A673 (cell line): ENCODE data around the gene JUNB. TPM values are rescaled to one million over a fixed set of nuclear protein-coding genes. Genes with fewer than 3 reads are reported as not detected.

Experiments
- BruUV-seq: library from RNA; stranded (reverse); fragments of 400-500 nt; replicated peaks from 2 replicates; lab custom pipeline; 2021; lab: Mats Ljungman, UMichigan
- CTCF ChIA-PET: fragments of 300-600 bp; sonication (Branson Sonifier 250); formaldehyde crosslinking; loops from one replicate; lab custom pipeline; 2022; ENCODE audit warnings: antibody characterized with exemption; lab: Charles Lee
- POLR2A ChIA-PET: fragments of 300-600 bp; sonication (Branson Sonifier 250); formaldehyde crosslinking; loops from one replicate; lab custom pipeline; 2022; ENCODE audit warnings: antibody characterized with exemption; ENCODE audit not compliant: low non-redundant PET; lab: Charles Lee
- DNase-seq: peaks from one replicate; pipeline ENCODE4 v3.0.0-alpha.2; 2015; ENCODE audit warnings: low spot score
- H3K27ac ChIP-seq: fragments of 200-600 bp; sonication (generic); 2 replicates; pipeline ENCODE4 v1.5.1; 2016; ENCODE audit warnings: mixed run types, low read depth, mild to moderate bottlenecking, mixed read lengths, antibody characterized with exemption, low read length; ENCODE audit not compliant: poor library complexity, severe bottlenecking
- H3K27me3 ChIP-seq: fragments of 200-600 bp; sonication (generic); replicated peaks from 2 replicates; pipeline ENCODE4 v1.6.1; 2017; ENCODE audit warnings: mixed run types, low read depth, mild to moderate bottlenecking, mixed read lengths, antibody characterized with exemption, low read length; ENCODE audit not compliant: insufficient read depth, poor library complexity
- H3K36me3 ChIP-seq: fragments of 200-600 bp; sonication (generic); 2 replicates; pipeline ENCODE4 v1.6.1; 2016; ENCODE audit warnings: mixed run types, mild to moderate bottlenecking, mixed read lengths, antibody characterized with exemption, low read length; ENCODE audit not compliant: insufficient read depth, poor library complexity, severe bottlenecking
- H3K4me1 ChIP-seq: fragments of 200-600 bp; sonication (generic); 2 replicates; pipeline ENCODE4 v1.6.1; 2017; ENCODE audit warnings: mixed run types, mild to moderate bottlenecking, mixed read lengths, antibody characterized with exemption, low read length; ENCODE audit not compliant: insufficient read depth, poor library complexity, severe bottlenecking
- H3K4me3 ChIP-seq: fragments of 200-600 bp; sonication (generic); 2 replicates; pipeline ENCODE4 v1.5.1; 2016; ENCODE audit warnings: low read depth, mixed run types, mild to moderate bottlenecking, mixed read lengths, low read length; ENCODE audit not compliant: poor library complexity, severe bottlenecking
- H3K9me3 ChIP-seq: fragments of 200-600 bp; sonication (generic); 2 replicates; pipeline ENCODE4 v1.6.1; 2016; ENCODE audit warnings: mixed run types, low read depth, mild to moderate bottlenecking, mixed read lengths, antibody characterized with exemption, low read length; ENCODE audit not compliant: poor library complexity, severe bottlenecking
- EZH2 ChIP-seq: fragments of 200-600 bp; sonication (generic); IDR thresholded peaks from 2 replicates; pipeline ENCODE4 v1.6.1; 2017; ENCODE audit warnings: borderline replicate concordance, low read depth, mild to moderate bottlenecking, mixed read lengths, antibody characterized with exemption, low read length; ENCODE audit not compliant: poor library complexity, severe bottlenecking
- intact Hi-C: fragments of 100-400 bp; cut with micrococcal nuclease; formaldehyde crosslinking; loops from one replicate; pipeline ENCODE4 v1.10.0; 2022; ENCODE audit not compliant: unreplicated experiment
- total RNA-seq: library from RNA; stranded (reverse); gene quantifications from 2 replicates; pipeline ENCODE4 v1.2.3, GENCODE V29; 2021
- TF ChIP-seq, protein P1 (sequence below): fragments of 300-800, 200-600 bp; sonication (generic); conservative IDR thresholded peaks from 2 replicates; pipeline ENCODE4 v1.5.1; 2017; ENCODE audit warnings: low read depth, mild to moderate bottlenecking, antibody characterized with exemption, low read length, moderate library complexity, mixed read lengths

The JUNB gene
- total RNA-seq, 1 experiment from 2014 or later = 27.7 TPM

DNA sequence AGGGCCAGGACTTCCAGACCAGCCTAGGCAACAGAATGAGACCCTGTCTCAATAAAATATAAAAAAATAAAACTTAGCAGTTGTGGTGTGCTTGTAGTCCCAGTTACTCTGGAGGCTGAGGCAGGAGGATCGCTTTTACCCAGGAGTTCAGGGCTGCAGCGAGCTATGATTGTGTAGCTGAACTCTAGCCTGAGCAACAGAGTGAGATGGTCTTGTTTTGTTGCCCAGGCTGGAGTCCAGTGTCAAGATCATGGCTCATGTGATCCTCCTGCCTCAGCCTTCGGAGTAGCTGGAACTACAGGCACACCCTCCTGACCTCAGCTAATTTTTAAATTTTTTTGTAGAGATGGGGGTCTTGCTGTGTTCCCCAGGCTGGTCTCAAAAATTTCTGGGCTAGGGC lies 4.3 kb upstream of the JUNB start:
- H3K36me3 ChIP-seq = no peaks in the 10 kb centered on the region
- no peaks in the 10 kb centered on the region for H3K27me3 ChIP-seq
- no peak overlapping the region for H3K4me3 ChIP-seq
- no TSS peak for BruUV-seq
- ChIA-PET CTCF (no interaction called here), POLR2A (interaction anchor here (0.5 kb wide), 1 partner anchor 1011 kb away, joined by 3 read pairs; no protein-coding TSS in a partner anchor)
- peak overlapping the region; percentile 96 for H3K27ac ChIP-seq
- H3K4me1 ChIP-seq = peaks cover 56% of the 10 kb centered on the region
- no peak for DNase-seq
- no peaks in the 10 kb centered on the region for H3K9me3 ChIP-seq
- TF ChIP-seq, protein P1, sequence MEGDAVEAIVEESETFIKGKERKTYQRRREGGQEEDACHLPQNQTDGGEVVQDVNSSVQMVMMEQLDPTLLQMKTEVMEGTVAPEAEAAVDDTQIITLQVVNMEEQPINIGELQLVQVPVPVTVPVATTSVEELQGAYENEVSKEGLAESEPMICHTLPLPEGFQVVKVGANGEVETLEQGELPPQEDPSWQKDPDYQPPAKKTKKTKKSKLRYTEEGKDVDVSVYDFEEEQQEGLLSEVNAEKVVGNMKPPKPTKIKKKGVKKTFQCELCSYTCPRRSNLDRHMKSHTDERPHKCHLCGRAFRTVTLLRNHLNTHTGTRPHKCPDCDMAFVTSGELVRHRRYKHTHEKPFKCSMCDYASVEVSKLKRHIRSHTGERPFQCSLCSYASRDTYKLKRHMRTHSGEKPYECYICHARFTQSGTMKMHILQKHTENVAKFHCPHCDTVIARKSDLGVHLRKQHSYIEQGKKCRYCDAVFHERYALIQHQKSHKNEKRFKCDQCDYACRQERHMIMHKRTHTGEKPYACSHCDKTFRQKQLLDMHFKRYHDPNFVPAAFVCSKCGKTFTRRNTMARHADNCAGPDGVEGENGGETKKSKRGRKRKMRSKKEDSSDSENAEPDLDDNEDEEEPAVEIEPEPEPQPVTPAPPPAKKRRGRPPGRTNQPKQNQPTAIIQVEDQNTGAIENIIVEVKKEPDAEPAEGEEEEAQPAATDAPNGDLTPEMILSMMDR = no peak
- no peak for TF ChIP-seq EZH2
- intact Hi-C loops = no loop called here

DNA sequence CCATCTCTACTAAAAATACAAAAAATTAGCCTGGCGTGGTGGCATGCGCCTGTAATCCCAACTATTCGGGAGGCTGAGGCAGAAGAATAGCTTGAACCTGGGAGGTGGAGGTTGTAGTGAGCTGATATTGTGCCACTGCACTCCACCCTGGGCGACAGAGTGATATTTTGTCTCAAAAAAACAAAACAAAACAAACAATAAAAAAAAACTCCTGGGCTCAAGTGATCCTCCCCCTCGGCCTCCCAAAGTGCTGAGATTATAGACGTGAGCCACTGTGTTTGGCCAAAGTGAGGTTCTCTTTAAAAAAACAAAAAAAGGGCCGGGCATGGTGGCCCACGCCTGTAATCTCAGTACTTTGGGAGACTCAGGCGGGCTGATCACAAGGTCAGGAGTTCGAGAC lies 3.8 kb upstream of the JUNB start:
- intact Hi-C loops = no loop called here
- no peak overlapping the region for H3K27ac ChIP-seq
- H3K4me1 ChIP-seq = peaks cover 51% of the 10 kb centered on the region
- POLR2A ChIA-PET = no interaction called here
- no peaks in the 10 kb centered on the region for H3K36me3 ChIP-seq
- no TSS peak for BruUV-seq
- no peak overlapping the region for H3K4me3 ChIP-seq
- CTCF ChIA-PET = no interaction called here
- no peaks in the 10 kb centered on the region for H3K27me3 ChIP-seq
- no peaks in the 10 kb centered on the region for H3K9me3 ChIP-seq
- TF ChIP-seq EZH2 = no peak
- TF ChIP-seq, protein P1 = no peak
- no peak for DNase-seq

DNA sequence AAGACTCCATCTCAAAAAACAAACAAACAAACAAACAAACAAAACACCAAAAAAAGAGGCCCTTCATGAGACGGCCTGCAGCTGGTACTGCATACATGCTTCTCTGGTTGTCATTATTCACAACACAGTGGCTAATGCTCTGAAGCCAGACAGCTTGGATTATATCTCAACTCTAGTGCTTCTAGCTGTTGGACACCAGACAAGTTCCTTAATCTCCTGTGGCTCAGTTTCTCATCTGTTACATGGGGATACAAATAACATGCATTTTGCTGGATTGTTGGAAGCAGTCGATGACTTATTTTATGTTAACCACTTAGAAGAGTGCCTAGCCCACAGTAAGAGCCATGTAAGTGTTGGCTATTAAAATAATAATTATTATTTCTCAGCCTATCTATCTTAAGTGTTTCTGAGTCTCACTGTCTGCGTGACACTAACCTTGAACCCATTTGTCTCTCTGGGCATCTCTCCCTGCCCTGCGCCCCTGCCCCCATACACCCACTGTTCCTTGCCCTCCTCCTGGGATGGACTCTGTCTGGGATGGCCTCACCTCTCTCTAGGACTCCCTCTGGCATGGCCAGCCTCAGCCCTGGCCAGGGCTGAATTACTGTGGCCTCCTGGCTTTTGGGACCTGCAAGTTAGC lies 3.1 kb upstream of the JUNB start:
- Histone ChIP-seq H3K27ac (peak overlapping the region; percentile 98), H3K36me3 (no peaks in the 10 kb centered on the region), H3K9me3 (no peaks in the 10 kb centered on the region), H3K4me3 (no peak overlapping the region), H3K4me1 (peaks cover 45% of the 10 kb centered on the region), H3K27me3 (no peaks in the 10 kb centered on the region)
- intact Hi-C loops = no loop called here
- TF ChIP-seq, protein P1 = no peak
- TF ChIP-seq EZH2 = no peak
- ChIA-PET POLR2A (no interaction called here), CTCF (no interaction called here)
- BruUV-seq = TSS peak; percentile 36
- no peak for DNase-seq
